Mesenteric fat pad (tissue), 1 donor: ENCODE measurements around the gene COPA. TPM values are rescaled to one million over a fixed set of nuclear protein-coding genes. Genes with fewer than 3 reads are reported as not detected.
"Not testable (repeated sequence)": the region's sequence is repeated elsewhere in the genome, so short reads cannot be mapped to it uniquely, and the experiment has no call there.

Source experiments
- DNase-seq: peaks from one replicate; pipeline ENCODE4 v3.0.0-alpha.2; 2020; ENCODE audit warnings: low spot score
- total RNA-seq: library from RNA; stranded (reverse); fragmentation: NEBNext Ultra II Directional; extraction: Animal tissue kit (Norgen Biotek cat#: 25700); gene quantifications from one replicate; pipeline ENCODE4 v1.2.1, GENCODE V29; 2021
- donor health status: DM: yes; HTN: yes; CAD: no.

COPA gene
- total RNA-seq, 1 donor from 2014 or later, result 228 TPM

- no peak for DNase-seq
Observed at GRCh38 chr1:160328184-160328583, 14.9 kb downstream of the COPA start.

- DNase-seq, result no peak
Observed at GRCh38 chr1:160326418-160326817, 16.6 kb downstream of the COPA start.

- DNase-seq, result no peak
Observed at GRCh38 chr1:160325252-160325651, 17.8 kb downstream of the COPA start.

GRCh38 chr1:160322831-160323230, 20.2 kb downstream of the COPA start:
- no peak for DNase-seq

DNA sequence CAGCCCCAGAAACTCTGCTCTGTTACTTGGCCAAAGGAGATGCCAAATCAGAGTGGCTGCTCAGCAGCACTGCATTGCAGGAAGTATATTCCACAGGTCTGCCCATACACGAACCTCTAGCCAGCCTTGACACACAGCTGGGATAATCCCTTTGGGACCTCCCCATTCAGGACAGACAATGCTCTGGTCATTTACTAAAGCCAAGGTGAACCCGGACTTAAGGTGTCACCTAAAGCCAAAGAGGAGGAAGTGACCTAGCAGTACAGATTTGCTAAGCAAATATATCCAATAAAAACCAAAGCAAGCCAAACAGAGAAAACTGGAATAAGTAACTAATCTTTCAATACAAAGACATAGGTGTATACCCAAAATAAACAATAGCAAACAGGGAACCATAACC, 27.7 kb downstream of the COPA start:
- DNase-seq, result no peak

DNA sequence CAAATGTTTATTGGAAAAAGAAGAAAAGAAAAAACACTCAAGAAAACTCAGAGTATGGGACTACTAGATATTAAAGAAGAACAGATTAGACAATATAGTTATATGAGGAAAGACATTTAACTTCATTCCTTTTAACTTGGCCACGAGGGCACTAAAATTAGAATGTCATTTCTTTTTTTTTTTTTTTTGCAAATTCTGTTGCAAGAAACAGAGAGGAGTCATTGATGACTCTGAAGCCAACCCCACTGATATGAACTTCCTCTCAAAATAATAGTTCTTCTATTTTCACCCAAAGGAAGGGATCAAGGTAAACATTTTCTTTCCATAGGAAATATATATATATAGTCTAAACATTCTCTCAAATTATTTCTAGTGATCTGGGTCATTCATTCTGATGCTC, 33.5 kb downstream of the COPA start:
- DNase-seq, result no peak

DNA sequence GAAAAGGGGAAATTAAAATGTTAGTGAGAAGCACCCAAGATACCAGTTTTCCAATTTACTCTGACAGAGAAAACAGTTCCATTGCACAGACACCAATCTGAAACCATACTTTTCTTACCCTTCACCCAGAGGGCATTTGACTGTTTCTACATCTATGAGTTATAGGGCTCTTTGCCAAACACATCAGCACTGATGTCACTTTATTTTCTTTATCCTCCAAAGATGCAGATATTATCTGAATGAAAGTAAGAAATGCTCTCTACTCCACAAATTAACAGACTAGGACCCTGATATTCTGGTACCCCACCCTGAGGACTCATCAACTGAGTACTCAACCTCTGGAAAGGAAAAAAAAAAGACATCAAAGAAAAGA, 33.9 kb downstream of the COPA start:
- no peak for DNase-seq

DNA sequence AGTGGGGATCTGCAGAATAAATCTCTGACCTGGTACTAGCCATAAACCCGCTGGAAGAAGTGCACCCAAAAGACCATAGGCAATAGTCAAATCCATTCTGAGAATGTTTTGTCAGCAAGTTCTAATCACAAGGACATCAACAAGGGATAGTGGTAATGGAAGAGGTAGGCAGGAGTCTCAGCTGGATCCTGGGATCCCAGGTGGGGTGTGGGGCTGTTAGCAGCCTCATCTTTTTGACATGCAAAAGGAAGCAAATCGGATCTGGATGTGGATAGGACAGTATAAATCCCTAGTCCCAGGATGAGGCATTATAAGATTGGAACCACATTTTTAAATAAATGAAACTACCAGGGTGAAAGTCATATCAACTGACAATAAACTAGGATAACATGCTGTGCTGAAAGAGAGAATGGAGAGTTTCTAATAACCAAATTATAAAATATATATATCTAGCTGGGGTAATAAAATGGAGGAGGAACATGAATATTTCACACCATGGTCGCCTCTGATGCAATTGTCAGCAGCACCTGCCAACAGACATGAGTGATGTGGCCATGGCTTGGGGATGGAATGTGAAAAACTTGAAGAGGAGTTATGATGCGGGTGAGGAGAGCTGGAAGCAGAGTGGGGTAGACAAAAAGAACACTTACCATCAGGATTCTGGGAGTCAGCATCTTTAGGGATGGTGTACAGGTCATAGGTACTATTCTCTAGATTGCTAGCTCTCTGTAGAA, 34.4 kb downstream of the COPA start:
- no peak for DNase-seq

DNA sequence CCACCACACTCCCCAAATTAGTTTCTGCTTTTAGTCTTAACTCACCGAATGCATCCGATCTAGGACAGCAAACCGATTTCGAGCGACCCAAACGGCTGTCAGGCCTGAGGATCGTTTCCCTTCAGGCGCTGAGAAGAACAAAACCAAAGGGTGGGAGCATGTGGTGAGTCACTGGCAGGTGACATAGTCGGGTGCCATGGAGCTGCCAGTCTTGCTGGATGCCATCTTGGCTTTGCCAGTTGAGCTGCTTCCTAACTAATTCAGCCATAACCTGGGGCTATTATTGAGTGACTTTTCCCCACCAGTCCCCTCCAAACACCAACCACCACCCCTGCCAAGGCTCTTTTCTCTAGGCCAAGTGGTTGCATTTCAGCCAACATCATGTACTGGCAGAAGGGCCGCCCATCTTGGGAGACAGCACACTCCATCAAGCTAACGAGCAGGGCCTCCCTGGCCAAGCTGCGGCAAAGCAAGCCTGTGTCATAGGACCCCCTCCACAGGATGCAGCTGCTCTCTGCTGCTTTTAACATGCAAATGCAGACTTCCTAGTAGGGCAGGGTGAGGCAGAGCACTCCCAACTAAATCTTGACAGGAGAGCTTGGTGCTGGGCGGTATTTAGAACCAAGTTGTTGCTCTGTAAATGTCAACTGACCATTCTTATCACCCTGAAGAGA, 35.8 kb downstream of the COPA start:
- no peak for DNase-seq

- no peak for DNase-seq
Observed at GRCh38 chr1:160300173-160300572, 42.9 kb downstream of the COPA start.

DNA sequence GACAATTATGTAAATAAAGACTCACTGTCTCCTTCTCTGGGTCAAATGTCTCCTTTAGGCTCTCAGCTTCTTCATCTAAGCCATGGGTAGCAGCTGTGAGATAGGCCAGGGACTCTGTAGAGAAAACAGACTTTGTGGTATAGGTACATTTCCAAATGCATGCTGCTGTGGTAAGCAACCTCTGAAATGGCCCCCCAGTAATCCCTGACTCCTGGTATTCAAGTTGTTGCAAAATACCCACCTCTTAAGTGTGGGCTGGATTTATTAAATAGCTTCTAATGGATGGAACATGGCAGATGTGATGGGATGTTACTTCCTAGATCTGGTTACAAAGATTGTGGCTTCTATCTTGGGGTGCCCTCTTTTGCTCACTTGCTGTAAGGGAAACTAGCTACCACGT, 47.0 kb downstream of the COPA start:
- DNase-seq, result no peak

DNA sequence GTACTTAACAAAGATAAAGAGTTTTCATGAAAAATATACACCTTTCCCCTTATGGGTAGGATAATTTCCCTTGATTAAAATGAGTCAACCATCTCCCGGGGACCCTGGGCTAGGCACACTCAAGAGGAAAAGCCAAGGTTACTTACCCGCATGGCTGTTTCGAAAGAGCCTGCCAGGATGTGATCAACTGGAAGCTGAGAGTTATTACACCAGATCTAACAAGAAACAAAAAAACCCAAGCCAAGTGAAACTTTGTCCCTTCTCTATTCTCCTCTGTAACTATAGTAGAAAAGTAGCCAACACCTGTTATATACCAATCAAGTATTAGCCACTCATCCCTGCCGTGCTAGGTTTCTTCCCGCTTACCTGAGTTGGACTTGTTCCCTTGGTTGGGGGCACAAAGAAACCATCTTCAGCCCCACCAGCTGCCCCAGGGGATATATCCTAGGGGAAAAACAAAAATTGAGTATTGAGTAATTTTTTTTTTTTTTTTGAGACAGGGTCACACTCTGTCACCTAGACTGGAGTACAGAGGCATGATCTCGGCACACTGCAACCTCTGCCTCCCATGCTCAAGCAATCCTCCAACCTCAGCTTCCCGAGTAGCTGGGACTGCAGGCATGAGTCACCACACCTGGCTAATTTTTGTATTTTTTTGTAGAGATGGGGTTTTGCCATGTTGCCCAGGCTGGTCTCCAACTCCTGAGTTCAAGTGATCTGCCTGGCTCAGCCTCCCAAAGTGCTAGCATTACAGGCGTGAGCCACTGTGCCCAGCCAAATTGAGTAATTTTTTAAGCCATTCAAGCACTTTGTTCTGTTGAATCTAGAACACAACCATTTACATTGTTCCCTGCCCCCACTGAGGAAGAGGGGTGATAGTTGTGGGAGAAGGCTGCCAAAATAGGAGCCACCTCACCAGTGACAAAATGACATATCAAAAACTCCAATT, 49.8 kb downstream of the COPA start:
- no peak for DNase-seq

DNA sequence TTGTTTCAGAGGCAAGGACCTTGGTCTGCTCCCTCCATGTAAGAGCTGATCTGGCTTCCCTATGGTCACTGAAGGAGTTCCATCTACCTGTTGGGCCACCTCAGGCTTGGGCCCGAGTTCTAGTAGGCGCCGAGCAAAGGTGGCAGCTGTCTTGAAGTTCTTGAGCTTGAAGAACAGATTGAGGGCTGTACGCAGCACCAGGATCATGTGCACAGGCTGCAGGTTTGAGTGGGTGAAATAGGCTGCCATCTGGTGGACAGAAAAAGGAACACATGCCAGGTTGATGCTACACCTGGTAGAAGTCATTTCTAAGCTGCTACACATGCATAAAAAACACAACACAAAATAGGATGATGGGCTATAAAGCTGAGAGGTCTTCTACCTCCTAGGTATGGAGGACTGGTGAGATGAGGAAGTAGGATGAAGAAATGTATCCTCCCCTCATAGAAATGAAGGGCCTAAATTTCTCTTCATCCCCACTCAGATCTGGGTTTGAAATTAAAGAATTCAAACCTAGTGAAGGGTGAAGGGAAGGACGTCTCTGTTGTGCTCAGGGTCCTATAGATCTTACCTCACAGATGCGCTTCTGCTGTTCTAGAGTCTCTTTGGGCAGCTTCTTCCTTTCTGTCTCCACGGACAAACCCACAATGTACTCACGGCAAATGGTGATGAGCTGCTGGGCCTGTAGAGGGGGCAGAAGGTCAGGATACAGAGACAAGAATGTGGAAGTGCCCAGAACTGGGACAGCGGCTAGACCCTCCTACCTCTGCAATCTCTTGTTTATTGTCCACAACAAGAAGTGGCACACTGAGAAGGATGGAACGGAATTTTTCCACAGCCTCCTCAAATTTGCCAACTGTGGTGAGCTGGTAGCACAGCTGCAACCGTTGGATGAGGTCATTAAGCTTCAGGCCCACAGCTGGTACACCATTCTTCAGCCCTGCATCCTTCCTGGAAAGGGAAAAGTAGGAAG, 51.5 kb downstream of the COPA start:
- DNase-seq, result no peak

DNA sequence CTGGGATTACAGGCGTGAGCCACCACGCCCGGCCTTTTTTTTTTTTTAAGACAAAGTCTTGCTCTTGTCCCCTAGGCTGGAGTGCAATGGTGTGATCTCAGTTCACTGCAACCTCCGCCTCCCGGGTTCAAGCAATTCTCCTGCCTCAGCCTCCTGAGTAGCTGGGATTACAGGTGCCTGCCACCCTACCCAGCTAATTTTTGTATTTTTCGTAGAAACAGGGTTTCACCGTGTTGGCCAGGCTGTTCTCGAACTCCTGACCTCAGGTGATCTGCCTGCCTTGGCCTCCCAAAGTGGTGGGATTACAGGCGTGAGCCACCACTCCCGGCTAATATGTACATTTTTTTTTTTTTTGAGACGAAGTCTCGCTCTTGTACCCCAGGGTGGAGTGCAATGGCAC, 55.3 kb downstream of the COPA start:
- DNase-seq, result not testable (repeated sequence)

- no peak for DNase-seq
Observed at GRCh38 chr1:160285506-160285905, 57.5 kb downstream of the COPA start.

DNA sequence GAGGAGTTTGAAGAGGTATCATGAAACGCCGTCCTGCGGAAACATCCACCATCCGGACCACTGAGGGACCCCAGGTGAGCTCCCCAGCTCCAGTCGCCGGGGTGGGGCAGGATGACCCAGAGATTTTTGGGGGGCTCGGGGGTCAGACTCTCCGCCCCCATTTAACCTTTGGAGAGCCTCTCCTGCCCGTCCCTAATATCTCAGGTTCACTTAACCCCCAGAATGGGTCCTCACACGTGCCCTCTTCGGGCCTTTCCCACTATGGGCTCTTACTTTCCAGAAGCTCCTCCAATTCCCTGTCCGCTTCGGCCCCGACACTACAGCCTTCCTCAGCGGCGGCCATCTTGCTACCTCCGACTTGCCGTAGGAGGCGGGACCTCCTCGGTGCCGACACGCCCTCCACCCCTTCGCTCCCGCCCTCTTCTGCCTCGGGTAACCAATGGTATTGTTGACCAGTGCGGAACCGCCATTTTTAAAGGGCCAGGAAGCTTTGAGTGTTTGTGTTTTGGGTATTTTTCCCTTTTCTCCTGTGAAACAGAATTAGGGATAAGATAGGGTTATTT, 58.2 kb downstream of the COPA start, which contains the start of gene PEX19:
TSS of gene PEX19 (minus strand) at position 352 of the 563 bp plus-strand sequence. CDS start at position 343, 9 bp downstream.
- DNase-seq, result peak; percentile 97

- DNase-seq, result no peak
Observed at GRCh38 chr1:160284220-160284781, 58.7 kb downstream of the COPA start.

GRCh38 chr1:160282807-160283206, 60.2 kb downstream of the COPA start:
- DNase-seq, result no peak

DNA sequence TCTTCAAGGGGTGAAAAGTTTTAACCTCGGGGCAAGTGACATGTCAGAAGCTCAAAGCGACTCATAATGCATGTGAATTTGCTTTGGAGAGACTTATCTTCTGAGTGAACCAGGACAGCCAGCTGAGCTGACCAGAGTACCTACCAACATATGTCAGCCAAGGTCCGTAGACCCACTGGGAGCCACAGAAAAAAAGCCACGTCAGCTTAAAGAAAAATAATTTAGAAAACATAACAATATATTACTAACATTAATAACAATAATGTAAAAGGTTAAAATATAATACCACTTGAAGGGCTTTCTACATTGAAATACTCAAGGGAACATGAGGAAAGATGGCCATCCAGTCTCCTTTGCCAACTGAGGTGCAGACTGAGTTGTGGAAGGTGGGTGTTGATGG, 65.1 kb downstream of the COPA start:
- DNase-seq, result no peak

GRCh38 chr1:160277330-160277729, 65.7 kb downstream of the COPA start:
- no peak for DNase-seq
